ENCODE results near the gene DOCK2.

- no peak for TF ChIP-seq CTCF (IDR thresholded peaks at IDR 0.05)
- TF ChIP-seq ZFX (IDR thresholded peaks at IDR 0.05; ENCODE audit: borderline replicate concordance) = no peak
These were observed 59.8 kb downstream of the DOCK2 start for GRCh38 chr5:169696621-169697510.
